Right lobe of liver (tissue), 6 donors: ENCODE measurements around the gene C10orf67. TPM values are rescaled to one million over a fixed set of nuclear protein-coding genes. Genes with fewer than 3 reads are reported as not detected.

ENCODE experiments used
- ATAC-seq, 4 donors: fragments of 200-7000 bp; cut with Tn5 transposase; one replicate each; pipeline ENCODE4 v1.9.1; 2020; ENCODE audit warnings: mild to moderate bottlenecking in 4 of 4, moderate library complexity in 4 of 4
- DNase-seq, 3 donors: peaks; one replicate each; pipeline ENCODE4 v3.0.0-alpha.2; 2020
- H3K27ac ChIP-seq, 3 donors: fragments of 200-600 bp; one replicate each; pipeline ENCODE4 v1.8.0; 2022
- H3K27me3 ChIP-seq, 2 donors: fragments of 200-600 bp; one replicate each; pipeline ENCODE4 v1.8.0; 2022
- H3K36me3 ChIP-seq, 4 donors: fragments of 200-600 bp; sonication (generic) in 1 of 4; one replicate each; pipeline versions ENCODE4 v1.5.1 to v1.8.0; 2017 to 2022; ENCODE audit warnings: control low read depth in 1 of 4
- H3K4me1 ChIP-seq, 4 donors: fragments of 200-600 bp; sonication (generic) in 1 of 4; one replicate each; pipeline versions ENCODE4 v1.5.1 to v1.8.0; 2017 to 2022; ENCODE audit warnings: control low read depth in 1 of 4
- H3K4me3 ChIP-seq, 3 donors: fragments of 200-600 bp; one replicate each; pipeline ENCODE4 v1.8.0; 2022
- H3K9me3 ChIP-seq, 4 donors: fragments of 200-600 bp; sonication (generic) in 1 of 4; one replicate each; pipeline versions ENCODE4 v1.5.1 to v1.8.0; 2017 to 2022; ENCODE audit warnings: control low read depth in 1 of 4
- CTCF ChIP-seq, 4 donors: fragments of 200-600 bp in 3 of 4; fragments of 450-650 bp in 1 of 4; IDR thresholded peaks; one replicate each; pipeline versions ENCODE4 v1.5.1 to v1.8.0; 2016 to 2022; ENCODE audit warnings: antibody characterized with exemption in 4 of 4, mild to moderate bottlenecking in 2 of 4
- POLR2A ChIP-seq: fragments of 450-650 bp; IDR thresholded peaks from one replicate; pipeline ENCODE4 v1.6.1; 2017; ENCODE audit warnings: antibody characterized with exemption, mild to moderate bottlenecking
- WGBS: methylation state at CpG from one replicate; pipeline ENCODE4 v1.1.6; 2018; ENCODE audit warnings: low coverage, low lambda C conversion rate; ENCODE audit not compliant: insufficient coverage; ENCODE audit errors: missing lambda C conversion rate; 5-methylcytosine and 5-hydroxymethylcytosine counted together
- intact Hi-C, 2 donors: fragments of 100-400 bp; cut with DNase I; formaldehyde crosslinking; loops; one replicate each; pipeline versions ENCODE4 v1.11.2 to v1.14.1; 2022
- total RNA-seq, 6 experiments: library from RNA; depleted of rRNA in 2 of 6; stranded (reverse); fragments of >200 nt in 2 of 6; fragmentation: NEBNext Ultra II Directional in 3 of 6; extraction: Animal tissue kit (Norgen Biotek cat#: 25700) in 3 of 6; gene quantifications; one replicate each; pipeline versions ENCODE4 v1.1.0 to v1.2.4, GENCODE V29; 2016 to 2023
- donor health status: DM: no; HTN: yes; CAD: no.
- donor health status: DM: no; HTN: no; CAD: no.
- donor health status: DM: no; HTN: no; CAD: no.
- donor health status: DM: no; HTN: yes; CAD: no.
- donor health status: DM: no; HTN: yes; CAD: no.

Gene C10orf67
- total RNA-seq, 6 experiments from 2014 or later: not detected

- ATAC-seq (no peak), DNase-seq (no peak)
- Histone ChIP-seq H3K27ac (no peak overlapping the region), H3K36me3 (no peaks in the 10 kb centered on the region), H3K4me3 (no peak overlapping the region), H3K9me3 (no peaks in the 10 kb centered on the region), H3K27me3 (peaks cover 8 to 23% of the 10 kb centered on the region in 2 donors), H3K4me1 (no peaks in the 10 kb centered on the region)
- no peak for TF ChIP-seq POLR2A
- intact Hi-C loops: no loop called here
- 5% methylated on average over 12 of the region's 12 CpGs for WGBS
These were observed 144.0 kb downstream of the C10orf67 start for GRCh38 chr10:23200586-23200985.

GRCh38 chr10:23199768-23200511 lies 144.7 kb downstream of the C10orf67 start:
- H3K27ac ChIP-seq: no peak overlapping the region
- DNase-seq (no peak), ATAC-seq (no peak)
- intact Hi-C loops: no loop called here
- peaks cover 8 to 30% of the 10 kb centered on the region in 2 donors for H3K27me3 ChIP-seq
- peaks cover 0 to under 1% (median 0%) of the 10 kb centered on the region in 4 donors for H3K4me1 ChIP-seq
- under 1% methylated on average over 23 of the region's 30 CpGs for WGBS
- no peak for TF ChIP-seq CTCF (IDR thresholded peaks at IDR 0.05)
- TF ChIP-seq POLR2A: no peak
- no peaks in the 10 kb centered on the region for H3K36me3 ChIP-seq
- no peaks in the 10 kb centered on the region for H3K9me3 ChIP-seq
- no peak overlapping the region for H3K4me3 ChIP-seq

- Histone ChIP-seq H3K36me3 (no peaks in the 10 kb centered on the region), H3K27me3 (peaks cover 8 to 35% of the 10 kb centered on the region in 2 donors), H3K27ac (no peak overlapping the region), H3K4me1 (peaks cover 0 to 4% (median 0%) of the 10 kb centered on the region in 4 donors), H3K9me3 (no peaks in the 10 kb centered on the region), H3K4me3 (no peak overlapping the region)
- intact Hi-C loops: no loop called here
- under 1% methylated on average over 20 of the region's 60 CpGs for WGBS
- peak in 1 of 4 donors; percentile 13 for ATAC-seq
- TF ChIP-seq POLR2A (no peak), CTCF (IDR thresholded peaks at IDR 0.05) (no peak)
- no peak for DNase-seq
These were observed 145.4 kb downstream of the C10orf67 start for GRCh38 chr10:23198940-23199767.

- H3K4me1 ChIP-seq: peaks cover 0 to 4% (median 0%) of the 10 kb centered on the region in 4 donors
- no peak overlapping the region for H3K27ac ChIP-seq
- no peak for TF ChIP-seq POLR2A
- no peak for TF ChIP-seq CTCF (IDR thresholded peaks at IDR 0.05)
- H3K9me3 ChIP-seq: no peaks in the 10 kb centered on the region
- H3K36me3 ChIP-seq: no peaks in the 10 kb centered on the region
- no peak for ATAC-seq
- WGBS: 0% methylated on average over 2 of the region's 13 CpGs
- intact Hi-C loops: no loop called here
- DNase-seq: no peak
- H3K27me3 ChIP-seq: peaks cover 8 to 32% of the 10 kb centered on the region in 2 donors
- no peak overlapping the region for H3K4me3 ChIP-seq
These were observed 146.0 kb downstream of the C10orf67 start for GRCh38 chr10:23198610-23198939.

- H3K4me1 ChIP-seq: peaks cover 0 to 4% (median 0%) of the 10 kb centered on the region in 4 donors
- H3K27ac ChIP-seq: no peak overlapping the region
- intact Hi-C loops: no loop called here
- WGBS: 10% methylated on average over 10 of the region's 12 CpGs
- H3K27me3 ChIP-seq: peaks cover 8 to 29% of the 10 kb centered on the region in 2 donors
- no peak for DNase-seq
- H3K4me3 ChIP-seq: no peak overlapping the region
- no peak for ATAC-seq
- H3K36me3 ChIP-seq: no peaks in the 10 kb centered on the region
- H3K9me3 ChIP-seq: no peaks in the 10 kb centered on the region
- no peak for TF ChIP-seq POLR2A
- TF ChIP-seq CTCF (IDR thresholded peaks at IDR 0.05): no peak
These were observed 147.2 kb downstream of the C10orf67 start for GRCh38 chr10:23197416-23197861.
